Dermis microvascular lymphatic vessel endothelial cell (primary cell): ENCODE data around the gene SLC4A2. TPM values are rescaled to one million over a fixed set of nuclear protein-coding genes. Genes with fewer than 3 reads are reported as not detected.
"Not testable (repeated sequence)": the region's sequence is repeated elsewhere in the genome, so short reads cannot be mapped to it uniquely, and the experiment has no call there.

Experiments used
- DNase-seq, 2 donors: peaks; one replicate each; pipeline versions ENCODE4 v3.0.0 to v3.0.0-alpha.2; 2010; ENCODE audit warnings: low read depth in 2 of 2
- total RNA-seq: library from RNA; depleted of rRNA; stranded (reverse); fragments of >200 nt; gene quantifications from 2 replicates; pipeline ENCODE4 v1.2.1, GENCODE V29; 2014

The SLC4A2 gene
- total RNA-seq, 1 donor from 2014 or later: 41.3 TPM

DNA sequence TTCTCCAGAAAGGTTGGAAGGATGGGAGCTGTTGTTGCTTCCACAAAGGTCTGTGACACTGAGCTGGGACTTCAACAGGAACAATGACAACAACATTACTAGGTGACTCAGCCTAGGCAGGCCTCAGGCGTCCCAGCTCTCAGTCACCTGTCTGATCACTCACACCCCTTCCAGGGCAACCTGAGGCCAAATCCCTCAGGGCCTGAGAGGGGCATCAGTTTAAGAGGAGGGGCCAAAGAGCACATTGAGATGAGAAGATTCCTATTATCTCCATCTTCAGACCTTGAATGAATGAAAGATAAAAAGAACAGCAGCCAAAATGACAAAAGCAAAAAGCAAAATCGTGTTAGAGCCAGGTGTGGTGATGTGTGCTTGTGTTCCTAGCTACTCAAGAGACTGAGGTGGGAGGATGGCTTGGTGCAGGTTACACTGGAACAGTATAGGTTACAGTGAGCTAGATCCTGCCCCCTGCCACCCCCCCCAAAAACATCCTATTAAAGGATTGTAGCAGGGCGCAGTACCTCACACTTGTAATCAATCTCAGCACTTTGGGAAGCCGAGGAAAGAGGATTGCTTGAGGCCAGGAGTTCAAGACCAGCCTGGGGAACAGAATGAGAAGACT lies 34.8 kb upstream of the SLC4A2 start, which contains the start of gene ATG9B:
TSS of gene ATG9B (minus strand) at position 60 of the 622 bp plus-strand sequence. CDS start 71 bp downstream, outside the sequence.
- DNase-seq: no peak

DNA sequence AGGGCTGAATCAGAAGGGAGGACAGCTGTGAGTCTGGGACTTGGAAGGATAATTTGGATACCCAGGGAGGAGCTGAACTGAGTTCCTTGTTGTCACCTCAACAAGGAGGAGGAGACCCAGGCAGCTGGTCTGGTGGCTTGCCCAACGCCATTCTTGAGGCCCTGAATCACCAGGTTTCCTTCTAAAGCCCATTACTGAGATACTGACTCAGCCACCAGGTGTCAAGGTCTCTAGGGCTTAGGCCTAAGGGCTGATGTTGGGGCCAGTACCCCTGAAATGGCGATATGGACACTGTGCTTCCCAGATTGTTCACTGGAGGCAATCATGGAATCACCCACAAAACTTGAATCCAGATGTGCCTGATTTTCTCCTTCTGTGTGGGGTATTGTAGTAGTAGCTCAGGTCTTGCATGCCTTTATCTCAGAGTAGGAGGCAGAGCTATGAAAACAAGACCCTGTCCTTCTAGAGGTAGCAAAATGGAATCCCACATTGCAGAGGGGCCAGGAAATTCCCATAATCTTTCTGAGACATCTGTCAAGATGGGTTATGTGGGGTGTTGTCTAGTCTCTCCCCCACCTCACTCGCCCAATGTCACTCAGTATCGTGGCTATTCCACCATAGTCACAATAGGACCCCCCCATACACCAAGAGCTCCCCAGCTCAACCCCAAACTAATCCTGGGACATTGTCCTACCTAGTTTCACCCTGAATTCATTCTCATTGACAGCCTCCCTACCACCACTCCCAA lies 33.3 kb upstream of the SLC4A2 start:
- no peak for DNase-seq

DNA sequence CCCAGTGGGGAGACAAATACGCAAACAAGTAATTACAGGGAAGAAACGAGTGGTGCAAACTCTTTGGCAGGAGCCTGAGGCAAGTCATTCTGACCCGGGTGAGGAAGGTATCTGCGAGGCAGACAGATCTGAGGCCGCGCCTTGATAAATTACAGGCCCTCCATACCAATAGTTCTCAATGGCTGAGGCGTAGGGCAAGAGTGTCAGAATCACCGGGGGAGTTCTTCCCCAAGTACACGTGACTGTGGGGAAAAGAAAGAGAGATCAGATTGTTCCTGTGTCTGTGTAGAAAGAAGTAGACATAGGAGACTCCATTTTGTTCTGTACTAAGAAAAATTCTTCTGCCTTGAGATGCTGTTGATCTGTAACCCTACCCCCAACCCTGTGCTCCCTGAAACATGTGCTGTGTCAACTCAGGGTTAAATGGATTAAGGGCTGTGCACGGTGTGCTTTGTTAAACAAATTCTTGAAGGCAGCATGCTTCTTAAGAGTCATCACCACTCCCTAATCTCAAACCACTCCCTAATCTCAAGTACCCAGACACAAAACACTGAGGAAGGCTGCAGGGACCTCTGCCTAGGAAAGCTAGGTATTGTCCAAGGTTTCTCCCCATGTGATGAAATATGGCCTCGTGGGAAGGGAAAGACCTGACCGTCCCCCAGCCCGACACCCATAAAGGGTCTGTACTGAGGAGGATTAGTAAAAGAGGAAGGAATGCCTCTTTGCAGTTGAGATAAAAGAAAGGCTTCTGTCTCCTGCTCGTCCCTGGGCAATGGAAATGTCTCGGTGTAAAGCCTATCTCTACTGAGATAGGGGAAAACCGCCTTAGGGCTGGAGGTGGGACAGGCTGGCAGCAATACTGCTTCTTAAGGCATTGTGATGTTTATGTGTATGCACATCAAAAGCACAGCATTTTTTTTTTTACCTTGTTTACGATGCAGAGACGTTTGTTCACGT lies 32.3 kb upstream of the SLC4A2 start:
- not testable (repeated sequence) for DNase-seq

DNA sequence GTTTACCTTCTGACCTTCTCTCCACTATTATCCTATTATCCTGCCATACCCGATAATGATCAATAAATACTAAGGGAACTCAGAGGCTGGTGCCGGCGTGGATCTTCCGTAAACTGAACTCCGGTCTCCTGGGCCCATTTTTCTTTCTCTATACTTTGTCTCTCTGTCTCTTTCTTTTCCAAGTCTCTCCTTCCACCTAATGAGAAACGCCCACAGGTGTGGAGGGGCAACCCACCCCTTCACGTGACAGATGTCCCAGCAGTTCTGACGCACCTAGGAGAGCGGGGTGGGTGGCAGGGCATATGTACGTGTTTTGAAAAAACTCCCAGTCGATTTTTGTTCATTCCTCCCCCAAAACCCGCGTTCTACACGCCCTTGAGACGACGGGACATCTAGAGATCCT lies 31.7 kb upstream of the SLC4A2 start:
- not testable (repeated sequence) for DNase-seq

DNA sequence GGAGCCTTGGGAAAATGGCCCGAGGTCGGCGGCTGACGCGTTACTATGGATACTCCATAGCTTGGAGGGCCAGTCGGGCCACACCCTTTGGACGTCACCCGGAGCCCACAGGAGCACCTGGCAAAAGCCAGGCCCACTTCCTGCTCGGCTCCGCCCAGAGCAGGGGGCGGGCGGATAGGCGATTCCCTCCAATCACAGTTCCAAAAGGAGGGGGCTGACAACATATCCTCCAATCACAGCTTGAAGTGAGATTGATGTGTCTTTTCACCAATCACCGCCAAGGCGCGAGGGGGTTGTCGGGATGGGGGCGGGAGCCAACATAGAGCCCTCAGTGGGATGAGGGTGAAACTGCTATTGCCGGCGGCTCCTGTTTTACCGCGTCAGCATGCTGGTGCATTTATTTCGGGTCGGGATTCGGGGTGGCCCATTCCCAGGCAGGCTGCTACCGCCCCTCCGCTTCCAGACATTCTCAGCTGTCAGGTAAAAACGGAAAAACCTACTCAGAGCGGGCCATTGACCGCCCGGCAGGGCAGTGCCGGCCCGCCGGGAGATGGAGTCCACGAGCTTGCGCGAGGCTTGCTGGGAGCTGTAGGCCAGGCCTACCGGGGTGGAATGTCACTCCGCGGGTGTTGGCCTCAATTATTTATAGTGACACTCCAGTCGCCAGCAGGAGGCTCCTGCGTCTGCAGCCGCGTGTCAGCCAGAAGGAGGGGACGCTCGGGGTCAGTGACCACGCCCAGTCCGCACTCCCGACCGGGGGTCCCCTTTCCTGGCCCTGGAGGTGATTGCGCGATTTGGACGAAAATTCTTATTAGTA lies 31.1 kb upstream of the SLC4A2 start, which contains the start of gene ABCB8:
TSS of gene ABCB8 (plus strand) at position 320 of the 817 bp plus-strand sequence. CDS start at position 386, 66 bp downstream.
- peak; percentile 98 to 99 for DNase-seq

DNA sequence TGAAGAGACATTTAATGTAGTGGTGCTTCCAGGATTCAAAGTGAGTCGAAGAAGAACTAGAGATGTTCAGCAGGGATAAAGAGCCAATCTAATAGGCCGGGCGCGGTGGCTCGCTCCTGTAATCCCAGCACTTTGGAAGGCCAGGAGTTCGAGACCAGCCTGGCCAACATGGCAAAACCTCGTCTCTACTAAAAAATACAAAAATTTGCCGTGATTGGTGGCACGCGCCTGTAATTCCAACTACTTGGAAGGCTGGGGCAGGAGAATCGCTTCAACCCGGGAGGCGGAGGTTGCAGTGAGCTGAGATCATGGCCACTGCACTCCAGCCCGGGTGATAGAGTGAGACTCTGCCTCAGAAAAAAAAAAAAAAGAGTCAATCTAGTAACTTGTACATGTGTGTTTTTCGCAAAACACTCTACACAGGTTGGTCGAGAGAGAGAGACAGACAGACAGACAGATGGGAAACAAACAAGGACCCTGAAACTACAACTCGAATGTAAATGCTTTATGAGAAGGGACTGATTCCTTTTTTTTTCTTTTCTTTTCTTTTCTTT lies 30.4 kb upstream of the SLC4A2 start:
- no peak for DNase-seq

DNA sequence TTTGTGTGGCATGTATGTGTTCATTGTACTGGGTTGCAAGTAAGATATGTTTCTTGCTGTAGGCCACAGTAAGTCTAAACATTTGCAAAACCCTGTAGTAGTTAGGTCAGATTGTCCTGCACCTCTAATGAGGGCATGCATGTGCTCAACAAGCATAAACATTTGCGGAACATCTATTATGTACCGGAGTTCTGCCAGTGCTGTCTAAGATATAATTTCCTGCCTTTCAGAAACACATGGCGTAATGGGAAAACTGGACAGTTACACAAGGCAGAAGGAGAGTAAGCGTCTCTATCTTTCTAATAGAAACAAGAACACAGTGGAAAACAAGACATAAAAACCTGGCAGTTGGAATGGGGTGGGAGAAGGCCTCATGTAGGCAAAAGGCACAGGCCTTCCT lies 28.4 kb upstream of the SLC4A2 start:
- no peak for DNase-seq

DNA sequence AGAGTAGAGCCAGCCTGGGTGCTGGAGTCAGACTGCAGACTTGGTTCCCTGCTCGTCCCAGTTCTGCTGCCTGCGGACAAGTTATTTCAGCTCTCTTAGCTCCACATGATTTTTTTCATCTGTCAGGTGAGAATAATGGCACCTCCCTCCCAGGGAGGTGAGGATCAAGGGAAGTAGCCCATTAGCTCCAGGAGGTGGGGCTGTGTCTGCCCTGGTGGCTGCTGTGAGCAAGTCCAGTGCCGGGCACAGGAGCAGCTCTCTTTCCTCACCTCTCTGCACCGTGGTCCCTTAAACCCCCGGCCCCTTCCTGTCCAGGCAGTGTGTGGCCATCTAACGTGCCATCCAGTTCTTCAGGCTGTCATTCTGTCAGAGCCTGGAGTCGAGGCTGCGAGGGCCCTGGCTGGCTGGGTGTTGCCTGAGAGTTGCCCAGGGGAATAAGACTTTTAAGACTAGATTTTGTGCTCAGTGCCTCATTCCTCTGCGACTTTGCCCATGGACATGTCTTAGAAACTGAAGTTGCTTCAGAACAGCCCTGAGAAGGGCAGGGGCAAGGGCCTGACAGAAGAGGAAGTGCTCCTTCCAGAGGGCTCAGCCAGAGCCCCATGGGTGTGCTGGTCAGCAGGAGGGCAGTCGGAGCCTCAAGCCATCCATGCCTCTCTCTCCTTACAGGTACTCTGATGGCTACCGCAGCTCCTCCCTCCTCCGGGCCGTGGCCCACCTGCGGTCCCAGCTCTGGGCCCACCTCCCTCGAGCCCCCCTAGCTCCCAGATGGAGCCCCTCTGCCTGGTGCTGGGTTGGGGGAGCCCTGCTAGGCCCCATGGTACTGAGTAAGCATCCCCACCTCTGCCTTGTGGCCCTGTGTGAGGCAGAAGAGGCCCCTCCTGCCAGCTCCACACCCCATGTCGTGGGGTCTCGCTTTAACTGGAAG lies 26.2 kb upstream of the SLC4A2 start:
- no peak for DNase-seq

DNA sequence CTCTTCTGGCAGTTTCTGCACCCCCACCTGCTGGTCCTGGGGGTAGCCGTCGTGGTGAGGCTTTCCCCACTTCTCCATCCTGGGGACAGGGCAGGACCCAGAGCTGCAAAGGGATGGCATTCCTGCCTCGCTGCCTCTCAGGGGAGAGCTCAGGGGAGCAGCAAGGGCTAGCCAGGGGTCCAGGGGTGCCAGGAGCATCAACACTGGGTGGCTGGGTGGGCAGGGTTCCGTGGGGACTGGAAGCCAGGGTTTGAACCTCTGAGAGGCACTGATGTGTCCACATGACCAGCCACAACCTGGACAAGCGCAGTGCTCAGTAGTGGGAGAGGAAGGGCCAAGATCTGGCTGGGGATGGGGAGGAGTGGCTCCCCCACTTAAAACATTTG lies 25.5 kb upstream of the SLC4A2 start:
- no peak for DNase-seq

DNA sequence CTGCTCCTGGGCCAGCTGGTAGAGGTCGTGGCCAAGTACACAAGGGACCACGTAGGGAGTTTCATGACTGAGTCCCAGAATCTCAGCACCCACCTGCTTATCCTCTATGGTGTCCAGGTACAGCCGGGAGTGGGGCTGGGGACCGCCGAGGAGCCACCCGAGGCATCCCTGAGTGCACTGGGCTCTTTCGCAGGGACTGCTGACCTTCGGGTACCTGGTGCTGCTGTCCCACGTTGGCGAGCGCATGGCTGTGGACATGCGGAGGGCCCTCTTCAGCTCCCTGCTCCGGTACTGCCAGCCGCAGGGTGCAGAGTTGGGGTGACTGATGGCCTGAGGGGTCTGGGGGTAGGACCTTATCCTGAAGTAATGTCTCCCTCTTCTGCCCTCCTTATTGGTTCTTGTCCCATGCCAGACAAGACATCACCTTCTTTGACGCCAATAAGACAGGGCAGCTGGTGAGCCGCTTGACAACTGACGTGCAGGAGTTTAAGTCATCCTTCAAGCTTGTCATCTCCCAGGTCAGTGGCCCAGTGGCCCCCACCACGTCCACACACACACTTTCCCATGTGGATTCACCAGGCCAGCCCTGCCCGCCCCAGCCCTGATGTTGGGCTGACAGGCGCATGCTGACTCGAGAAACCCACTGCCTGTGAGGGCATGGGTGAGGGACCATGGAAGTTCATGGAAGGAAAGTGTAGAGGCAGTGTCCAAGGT lies 24.9 kb upstream of the SLC4A2 start:
- no peak for DNase-seq

DNA sequence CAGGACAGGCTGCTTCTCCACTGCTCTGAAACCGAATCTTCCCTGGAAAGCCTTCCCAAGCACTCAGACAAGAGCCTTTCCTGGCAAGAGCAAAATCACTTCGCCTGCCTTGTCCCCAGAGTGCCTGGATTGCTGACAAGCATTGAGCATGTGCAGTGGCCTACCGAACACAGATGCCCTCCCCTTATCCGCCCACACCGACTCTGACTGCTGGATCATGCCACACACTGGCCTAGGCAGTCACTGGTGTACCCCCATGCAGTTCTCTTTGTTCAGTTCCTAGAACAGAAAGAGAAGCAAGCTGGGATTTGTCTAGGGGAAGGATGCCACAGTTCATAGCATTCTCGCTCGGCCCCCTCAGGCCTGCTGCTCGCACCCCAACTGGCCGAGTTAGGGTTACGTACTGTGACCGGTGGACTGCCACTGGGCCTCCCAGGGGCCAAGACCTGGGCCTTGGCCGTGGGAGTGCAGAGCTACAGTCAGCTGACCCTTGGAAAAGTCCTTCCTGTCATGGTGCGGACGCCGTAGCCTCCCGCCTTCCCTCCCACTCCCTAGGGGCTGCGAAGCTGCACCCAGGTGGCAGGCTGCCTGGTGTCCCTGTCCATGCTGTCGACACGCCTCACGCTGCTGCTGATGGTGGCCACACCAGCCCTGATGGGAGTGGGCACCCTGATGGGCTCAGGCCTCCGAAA lies 24.2 kb upstream of the SLC4A2 start:
- DNase-seq: no peak

DNA sequence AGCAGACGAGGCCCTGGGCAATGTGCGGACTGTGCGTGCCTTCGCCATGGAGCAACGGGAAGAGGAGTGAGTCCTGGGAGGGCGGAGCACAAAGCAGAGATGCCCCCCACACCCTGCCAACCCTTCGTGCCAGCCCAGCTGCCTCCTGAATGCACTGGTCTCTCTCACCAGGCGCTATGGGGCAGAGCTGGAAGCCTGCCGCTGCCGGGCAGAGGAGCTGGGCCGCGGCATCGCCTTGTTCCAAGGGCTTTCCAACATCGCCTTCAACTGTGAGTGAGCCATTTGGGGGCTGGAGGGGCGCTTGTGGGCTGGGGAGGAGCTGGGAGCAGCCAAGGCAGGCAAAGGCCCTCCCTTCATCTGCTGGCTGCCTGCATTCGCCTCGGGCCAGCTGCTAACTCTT lies 23.5 kb upstream of the SLC4A2 start:
- no peak for DNase-seq

DNA sequence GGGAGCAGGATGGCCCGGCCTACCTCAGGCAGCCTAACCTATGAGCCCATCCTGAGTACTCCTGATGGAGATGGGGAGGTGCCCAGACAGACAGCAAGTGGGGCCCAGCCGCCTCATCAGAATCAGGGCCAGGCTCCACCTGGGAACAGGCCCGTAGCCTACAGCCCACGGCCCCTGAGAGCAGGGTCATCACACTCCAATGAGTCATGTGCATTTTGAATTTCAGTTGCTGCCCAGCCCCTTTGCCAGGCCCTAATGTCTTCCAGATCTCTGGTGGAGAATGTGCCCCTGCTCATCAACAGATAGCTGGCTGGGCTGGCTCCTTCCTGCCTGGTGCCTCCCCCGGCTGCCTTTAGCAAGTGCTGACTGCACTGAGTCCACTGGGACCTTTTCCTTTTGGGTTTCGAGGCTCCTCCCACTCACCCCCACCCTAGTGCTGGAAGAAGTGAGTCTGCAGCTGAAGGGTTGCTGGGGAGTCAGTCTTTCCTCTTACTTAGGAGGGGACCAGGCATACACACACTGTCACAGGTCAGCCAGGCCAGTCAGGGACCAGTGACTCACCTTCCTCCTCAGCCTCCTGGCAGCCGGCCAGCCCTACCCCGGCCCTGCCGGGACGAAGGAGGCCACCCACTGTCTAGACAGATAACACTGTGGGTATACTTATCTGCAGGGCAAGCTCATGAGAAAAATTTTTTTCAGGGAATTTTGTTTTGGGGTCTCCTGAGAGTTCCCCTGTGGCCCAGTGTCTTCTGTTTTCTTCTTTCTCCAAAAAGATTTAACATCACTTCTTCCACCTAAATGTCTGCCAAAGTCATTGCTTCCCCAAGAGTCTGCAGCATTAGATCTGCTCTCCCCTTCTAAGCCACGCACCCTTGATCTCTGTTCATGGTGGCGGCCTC lies 20.2 kb upstream of the SLC4A2 start:
- DNase-seq: peak; percentile 63 to 98

DNA sequence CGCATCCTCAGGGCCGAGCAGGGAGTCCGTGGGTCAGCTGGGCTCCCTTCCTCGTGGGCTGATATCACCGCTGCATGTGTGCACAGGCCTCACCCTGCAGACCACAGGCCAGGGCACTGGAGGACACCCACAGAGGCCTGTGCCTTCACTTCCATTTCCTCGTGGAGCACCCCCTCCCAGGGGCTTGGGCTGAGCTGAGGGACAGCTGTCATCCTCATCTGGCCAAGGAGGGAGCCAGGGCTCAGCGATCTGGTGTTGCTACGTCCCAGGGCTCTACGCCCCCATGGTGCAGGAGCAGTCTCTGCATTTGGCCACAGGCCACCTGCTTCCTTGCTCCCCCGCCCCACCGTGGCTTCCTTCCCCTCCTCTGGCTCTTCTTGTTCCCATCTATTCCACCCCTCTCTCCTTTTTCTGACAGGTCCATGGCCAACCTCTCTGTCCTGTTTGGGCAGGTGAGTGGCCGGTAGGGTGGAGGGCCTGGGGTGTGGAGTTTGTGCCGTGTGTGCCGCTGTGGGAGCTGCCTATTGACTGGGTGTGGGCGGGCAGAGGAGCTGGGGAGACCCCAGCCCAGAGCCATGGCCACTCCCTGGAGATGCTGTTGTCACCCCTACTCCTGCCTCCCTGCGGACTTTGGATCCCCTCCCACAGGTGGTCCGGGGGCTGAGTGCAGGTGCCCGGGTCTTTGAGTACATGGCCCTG lies 19.4 kb upstream of the SLC4A2 start:
- DNase-seq: peak in 1 of 2 donors; percentile 37

DNA sequence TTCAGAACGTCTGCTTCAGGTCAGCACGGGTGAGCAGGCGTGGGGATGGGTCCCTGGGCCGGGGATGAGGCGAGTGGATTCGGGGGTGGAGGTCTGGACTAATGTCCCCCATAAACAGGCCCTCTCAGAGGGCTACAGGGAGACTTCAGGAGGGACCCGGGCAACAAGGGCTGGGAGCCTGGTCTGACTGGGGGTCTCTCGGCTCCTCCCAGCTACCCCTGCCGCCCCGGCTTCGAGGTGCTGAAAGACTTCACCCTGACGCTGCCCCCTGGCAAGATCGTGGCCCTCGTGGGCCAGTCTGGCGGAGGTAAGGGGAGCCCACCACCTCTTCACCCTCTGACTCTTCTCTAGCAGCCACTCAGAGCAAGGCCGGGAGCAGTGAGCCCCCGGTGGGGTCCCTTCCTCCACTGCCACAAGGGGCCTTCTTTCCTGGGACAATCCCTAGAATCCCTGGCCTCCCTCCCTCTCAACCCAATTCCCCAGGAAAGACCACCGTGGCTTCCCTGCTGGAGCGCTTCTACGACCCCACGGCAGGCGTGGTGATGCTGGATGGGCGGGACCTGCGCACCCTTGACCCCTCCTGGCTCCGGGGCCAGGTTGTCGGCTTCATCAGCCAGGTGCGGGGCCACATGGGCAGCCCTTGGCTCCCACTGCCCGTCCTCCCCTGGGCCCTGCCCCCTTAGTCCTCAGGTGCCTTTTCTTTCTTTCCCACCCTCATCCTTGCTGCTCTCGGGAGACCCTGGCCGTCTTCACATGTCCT lies 18.6 kb upstream of the SLC4A2 start:
- no peak for DNase-seq

DNA sequence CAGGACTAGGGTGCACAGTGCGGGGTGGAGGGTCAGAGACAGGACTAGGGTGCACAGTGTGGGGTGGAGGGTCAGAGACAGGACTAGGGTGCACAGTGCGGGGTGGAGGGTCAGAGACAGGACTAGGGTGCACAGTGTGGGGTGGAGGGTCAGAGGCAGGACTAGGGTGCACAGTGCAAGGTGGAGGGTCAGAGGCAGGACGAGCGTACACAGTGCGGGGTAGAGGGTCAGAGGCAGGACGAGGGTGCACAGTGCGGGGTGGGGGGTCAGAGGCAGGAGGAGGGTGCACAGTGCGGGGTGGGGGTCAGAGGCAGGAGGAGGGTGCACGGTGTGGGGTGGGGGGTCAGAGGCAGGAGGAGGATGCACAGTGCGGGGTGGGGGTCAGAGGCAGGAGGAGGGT lies 15.9 kb upstream of the SLC4A2 start:
- DNase-seq: not testable (repeated sequence)
